Endothelial cell of umbilical vein (primary cell): ENCODE measurements around the gene CARS1. TPM values are rescaled to one million over a fixed set of nuclear protein-coding genes. Genes with fewer than 3 reads are reported as not detected.

Experiments used
- BruUV-seq: library from RNA; stranded (reverse); fragments of 400-500 nt; replicated peaks from 2 replicates; lab custom pipeline; 2021; lab: Mats Ljungman, UMichigan
- CTCF ChIA-PET: fragments of 300-600, 350-600 bp; sonication (Branson Sonifier 250); formaldehyde crosslinking; loops from one replicate; lab custom pipeline; 2021; ENCODE audit warnings: antibody characterized with exemption, inconsistent platforms; lab: Charles Lee
- POLR2A ChIA-PET: fragments of 300-600, 350-600 bp; sonication (Branson Sonifier 250); formaldehyde crosslinking; loops from one replicate; lab custom pipeline; 2021; ENCODE audit warnings: antibody characterized with exemption, inconsistent platforms; lab: Charles Lee
- DNase-seq: peaks from one replicate; pipeline ENCODE4 v3.0.0-alpha.2; 2011; ENCODE audit warnings: low read depth, low spot score
- FAIRE-seq: peaks from 2 replicates; lab custom pipeline; 2011; peaks lifted over from hg19 to GRCh38; lab: Jason Lieb, UNC
- H2AFZ ChIP-seq: 2 replicates; pipeline ENCODE4 v1.6.0; 2012; ENCODE audit warnings: low read depth, low read length, control low read depth, inconsistent platforms
- H3K27ac ChIP-seq: 2 replicates; pipeline ENCODE4 v1.5.1; 2011; ENCODE audit warnings: low read depth, mild to moderate bottlenecking, control low read depth, low read length, moderate library complexity; ENCODE audit not compliant: insufficient read depth
- H3K27me3 ChIP-seq, 2 experiments: 2 replicates each; pipeline versions ENCODE4 v1.6.0 to v1.6.1; 2011; ENCODE audit warnings: low read length in 2 of 2, mixed read lengths in 1 of 2; ENCODE audit not compliant: control insufficient read depth in 2 of 2, insufficient read depth in 2 of 2
- H3K36me3 ChIP-seq, 2 experiments: 2 replicates in 1 of 2; 3 replicates in 1 of 2; pipeline ENCODE4 v1.5.1; 2011; ENCODE audit warnings: low read length in 2 of 2, mild to moderate bottlenecking in 1 of 2, moderate library complexity in 1 of 2; ENCODE audit not compliant: control insufficient read depth in 2 of 2, insufficient read depth in 2 of 2; ENCODE audit errors: extremely low read depth in 1 of 2
- H3K4me1 ChIP-seq: 3 replicates; pipeline ENCODE4 v1.5.1; 2011; ENCODE audit warnings: mild to moderate bottlenecking, low read length; ENCODE audit not compliant: control insufficient read depth, insufficient read depth; ENCODE audit errors: extremely low read depth
- H3K4me2 ChIP-seq: 2 replicates; pipeline ENCODE4 v1.6.1; 2011; ENCODE audit warnings: low read length, control low read depth, mixed read lengths; ENCODE audit not compliant: insufficient read depth
- H3K4me3 ChIP-seq, 3 experiments: fragments of 200-600 bp in 1 of 3; sonication (generic), shearing (Covaris generic) in 1 of 3; replicated peaks in 1 of 3; 2 replicates each; pipeline ENCODE4 v1.5.1; 2011 to 2016; ENCODE audit warnings: control low read depth in 3 of 3, low read length in 3 of 3, mild to moderate bottlenecking in 2 of 3, inconsistent platforms in 1 of 3, low read depth in 1 of 3, moderate library complexity in 1 of 3; ENCODE audit not compliant: insufficient read depth in 1 of 3
- H3K79me2 ChIP-seq: 2 replicates; pipeline ENCODE4 v1.6.0; 2012; ENCODE audit warnings: low read length, inconsistent platforms; ENCODE audit not compliant: control insufficient read depth, insufficient read depth
- H3K9ac ChIP-seq: replicated peaks from 2 replicates; pipeline ENCODE3; 2011; ENCODE audit warnings: low read length, control low read depth; ENCODE audit not compliant: insufficient read depth; ENCODE audit errors: extremely low read depth
- H3K9me1 ChIP-seq: replicated peaks from 3 replicates; pipeline ENCODE4 v1.6.0; 2011; ENCODE audit warnings: mild to moderate bottlenecking, low read length; ENCODE audit not compliant: control insufficient read depth, insufficient read depth; ENCODE audit errors: extremely low read depth
- H3K9me3 ChIP-seq: replicated peaks from 2 replicates; pipeline ENCODE4 v1.5.1; 2012; ENCODE audit warnings: low read length, inconsistent platforms; ENCODE audit not compliant: control insufficient read depth, insufficient read depth
- H4K20me1 ChIP-seq: replicated peaks from 2 replicates; pipeline ENCODE3; 2011; ENCODE audit warnings: mild to moderate bottlenecking, low read length; ENCODE audit not compliant: control insufficient read depth, insufficient read depth; ENCODE audit errors: extremely low read depth
- CTCF ChIP-seq, 2 donors: IDR thresholded peaks; 1 replicate in 1 of 2; 2 replicates in 1 of 2; pipeline ENCODE4 v1.5.1; 2011; ENCODE audit warnings: low read length in 2 of 2, mild to moderate bottlenecking in 2 of 2, moderate library complexity in 2 of 2, control low read depth in 1 of 2, inconsistent platforms in 1 of 2, low read depth in 1 of 2; ENCODE audit not compliant: insufficient read depth in 1 of 2; ENCODE audit errors: extremely low read depth in 1 of 2
- GATA2 ChIP-seq: IDR thresholded peaks from 2 replicates; pipeline ENCODE4 v1.7.0; 2011; ENCODE audit warnings: low read depth, mild to moderate bottlenecking, moderate library complexity, mixed read lengths, low read length; ENCODE audit not compliant: insufficient read length, insufficient read depth
- JUN ChIP-seq: IDR thresholded peaks from 2 replicates; pipeline ENCODE4 v1.6.1; 2011; ENCODE audit warnings: borderline replicate concordance, low read depth; ENCODE audit not compliant: insufficient read length, insufficient read depth
- MAX ChIP-seq: IDR thresholded peaks from 2 replicates; pipeline ENCODE4 v1.6.1; 2011; ENCODE audit not compliant: insufficient read depth, insufficient read length
- MYC ChIP-seq: IDR thresholded peaks from one replicate; pipeline ENCODE4 v1.6.1; 2011; ENCODE audit warnings: mild to moderate bottlenecking, low read depth, low read length
- dilution Hi-C: fragments of 300-500 bp; cut with MboI; formaldehyde crosslinking; loops from one replicate; pipeline ENCODE4 v1.15.0; 2019; ENCODE audit warnings: low sequenced_read_pairs; ENCODE audit not compliant: extremely low pct_ligation_motif_present
- intact Hi-C: fragments of 100-400 bp; cut with micrococcal nuclease; formaldehyde crosslinking; loops from one replicate; pipeline ENCODE4 v1.10.0; 2022
- polyA plus RNA-seq, 4 experiments: library from polyadenylated mRNA; depleted of rRNA in 3 of 4; stranded (reverse) in 3 of 4; unstranded in 1 of 4; fragments of >200 nt; gene quantifications; 2 replicates each; pipeline versions ENCODE4 v1.2.1 to v1.2.3, GENCODE V29; 2011 to 2012; ENCODE audit warnings: missing spikeins in 1 of 4
- total RNA-seq: library from RNA; stranded (reverse); gene quantifications from 2 replicates; pipeline ENCODE4 v1.2.3, GENCODE V29; 2021

The CARS1 gene
- total and polyA plus RNA-seq, 2 donors (not counting 3 experiments of a cell fraction or from before 2014, with no cell fraction given) = 43.5 to 66.2 TPM

GRCh38 chr11:3058753-3059664 is 1.8 kb upstream of the CARS1 start:
- ChIA-PET CTCF (interaction anchor here (0.6 to 2.3 kb wide), 3 partner anchors 9 to 33 kb away, joined by 3 to 6 read pairs (median 3); no protein-coding TSS in a partner anchor), POLR2A (no interaction called here)
- Histone ChIP-seq H4K20me1 (no peaks in the 10 kb centered on the region), H3K4me2 (no peak overlapping the region), H3K36me3 (peaks cover 0 to 2% of the 10 kb centered on the region in 2 experiments), H3K9me1 (no peaks in the 10 kb centered on the region), H3K9ac (no peak overlapping the region), H3K4me1 (peaks cover 9% of the 10 kb centered on the region), H3K27ac (no peak overlapping the region), H3K9me3 (no peaks in the 10 kb centered on the region), H2AFZ (peak overlapping the region; percentile 60), H3K79me2 (peaks cover 30% of the 10 kb centered on the region), H3K4me3 (no peak overlapping the region), H3K27me3 (peaks cover 0 to 2% of the 10 kb centered on the region in 2 experiments)
- TF ChIP-seq JUN (peak; percentile 38), MYC (no peak), GATA2 (no peak), CTCF (IDR thresholded peaks at IDR 0.05; ENCODE audit: extremely low read depth in 1 of 2, insufficient read depth in 1 of 2, low read depth in 1 of 2, low read length in 2 of 2) (no peak), MAX (no peak)
- DNase-seq (peak; percentile 66), FAIRE-seq (peak; percentile 61)
- dilution Hi-C loops (no loop called here), intact Hi-C loops (no loop called here)
- no TSS peak for BruUV-seq
